CD4-positive, alpha-beta T cell treated with Interleukin-21 for 1 hour (primary cell): ENCODE measurements around the gene CMTM7.
A peak's percentile ranks its signal among the peaks of the same experiment; 100 is the strongest.

Source experiments
- DNase-seq: peaks from one replicate; pipeline ENCODE4 v3.0.0-alpha.2; 2020

The CMTM7 gene

DNA sequence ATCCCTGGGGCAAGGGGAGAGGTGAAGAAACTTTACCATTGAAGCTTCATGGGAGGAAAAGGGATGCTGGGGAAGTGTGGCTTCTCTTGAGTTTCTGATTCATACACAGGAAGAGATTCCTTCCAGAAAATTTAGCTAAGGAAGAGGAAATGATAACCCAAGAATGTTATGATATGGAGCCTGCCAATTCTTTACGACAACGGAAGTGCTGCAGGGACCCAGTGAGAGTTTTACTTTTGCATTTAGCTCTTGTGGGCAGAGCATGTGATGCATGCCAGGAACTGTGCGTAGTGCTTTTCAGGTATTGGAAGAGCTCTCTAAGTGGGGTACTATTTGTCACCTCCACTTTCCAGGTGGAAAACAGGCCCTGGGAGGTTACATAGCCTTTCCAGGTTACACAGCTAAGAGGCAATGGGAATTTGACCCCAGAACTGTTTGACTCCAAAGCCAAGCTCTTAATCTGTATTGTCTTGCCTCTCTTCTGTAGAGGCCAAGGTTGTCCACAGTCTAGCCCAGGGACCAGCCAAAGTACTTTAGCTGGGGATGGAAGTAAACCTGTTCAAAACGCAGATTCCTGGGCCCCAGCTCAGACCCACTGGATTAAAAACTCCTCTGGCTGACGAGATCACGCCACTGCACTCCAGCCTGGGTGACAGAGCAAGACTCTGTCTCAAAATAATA is 23.0 kb downstream of the CMTM7 start:
- peak; percentile 76 for DNase-seq

DNA sequence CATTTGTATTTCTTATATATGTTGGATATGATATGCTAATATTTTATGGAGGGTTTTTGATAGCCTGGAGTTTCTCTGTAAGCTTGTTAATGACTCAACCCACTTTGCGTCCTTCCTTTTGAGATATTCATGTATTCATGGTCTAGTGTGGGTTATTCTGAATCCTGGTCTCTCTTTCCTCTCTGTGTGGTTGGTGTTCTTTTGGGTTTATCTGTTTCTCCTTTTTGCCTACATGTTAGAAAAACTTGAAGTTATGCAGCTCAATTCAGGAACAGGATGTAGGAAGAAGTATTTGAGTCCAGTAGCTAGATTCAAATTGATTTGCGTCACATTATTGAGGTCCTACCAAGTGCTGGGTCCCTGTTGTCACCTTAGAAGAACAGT is 28.1 kb downstream of the CMTM7 start:
- DNase-seq, result no peak

GRCh38 chr3:32420126-32421038 is 28.7 kb downstream of the CMTM7 start:
- no peak for DNase-seq

GRCh38 chr3:32421185-32421584 is 29.5 kb downstream of the CMTM7 start:
- no peak for DNase-seq

- no peak for DNase-seq
These were observed 30.6 kb downstream of the CMTM7 start for GRCh38 chr3:32421991-32422859.

DNA sequence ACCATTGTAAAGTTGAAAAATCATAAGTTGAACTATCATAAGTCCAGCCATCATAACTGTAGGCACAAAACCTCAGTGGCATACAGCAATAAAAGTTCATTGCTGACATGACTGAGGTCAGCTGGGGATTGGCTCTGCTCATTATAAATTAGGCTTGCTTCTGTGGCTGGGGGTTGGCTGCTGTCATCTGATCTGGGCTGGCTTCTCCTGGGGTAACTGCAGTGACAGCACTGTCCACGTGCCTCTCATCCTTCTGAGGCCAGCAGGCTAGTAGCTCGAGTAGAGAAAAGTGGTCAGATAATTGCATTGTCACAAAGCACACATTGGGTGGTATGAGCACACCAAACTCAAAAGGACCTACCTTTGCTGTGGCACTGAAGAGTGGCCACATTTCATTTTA is 31.3 kb downstream of the CMTM7 start:
- no peak for DNase-seq

DNA sequence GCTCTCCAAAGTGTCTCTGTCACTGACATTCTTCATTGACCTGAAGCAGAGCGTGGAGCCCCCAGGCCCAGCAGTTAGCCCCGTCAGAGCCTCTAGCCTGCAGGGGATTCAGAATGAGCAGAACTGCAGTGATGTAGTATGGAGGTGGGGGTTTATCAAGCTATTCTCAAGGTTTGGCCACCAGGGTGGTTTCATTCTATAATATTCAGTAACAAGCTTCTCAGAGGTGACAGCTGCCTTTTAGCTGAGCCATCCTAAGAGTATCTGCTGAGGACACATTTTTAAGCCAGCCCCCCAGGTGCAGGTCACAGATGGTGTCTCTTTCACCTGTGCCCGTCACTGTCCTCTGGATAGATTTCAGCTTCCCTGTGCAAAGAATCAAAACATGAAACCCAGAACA is 31.9 kb downstream of the CMTM7 start:
- no peak for DNase-seq

- peak; percentile 55 for DNase-seq
These were observed 32.4 kb downstream of the CMTM7 start for GRCh38 chr3:32423956-32424557.

GRCh38 chr3:32424581-32425250 is 33.1 kb downstream of the CMTM7 start:
- DNase-seq, result no peak

DNA sequence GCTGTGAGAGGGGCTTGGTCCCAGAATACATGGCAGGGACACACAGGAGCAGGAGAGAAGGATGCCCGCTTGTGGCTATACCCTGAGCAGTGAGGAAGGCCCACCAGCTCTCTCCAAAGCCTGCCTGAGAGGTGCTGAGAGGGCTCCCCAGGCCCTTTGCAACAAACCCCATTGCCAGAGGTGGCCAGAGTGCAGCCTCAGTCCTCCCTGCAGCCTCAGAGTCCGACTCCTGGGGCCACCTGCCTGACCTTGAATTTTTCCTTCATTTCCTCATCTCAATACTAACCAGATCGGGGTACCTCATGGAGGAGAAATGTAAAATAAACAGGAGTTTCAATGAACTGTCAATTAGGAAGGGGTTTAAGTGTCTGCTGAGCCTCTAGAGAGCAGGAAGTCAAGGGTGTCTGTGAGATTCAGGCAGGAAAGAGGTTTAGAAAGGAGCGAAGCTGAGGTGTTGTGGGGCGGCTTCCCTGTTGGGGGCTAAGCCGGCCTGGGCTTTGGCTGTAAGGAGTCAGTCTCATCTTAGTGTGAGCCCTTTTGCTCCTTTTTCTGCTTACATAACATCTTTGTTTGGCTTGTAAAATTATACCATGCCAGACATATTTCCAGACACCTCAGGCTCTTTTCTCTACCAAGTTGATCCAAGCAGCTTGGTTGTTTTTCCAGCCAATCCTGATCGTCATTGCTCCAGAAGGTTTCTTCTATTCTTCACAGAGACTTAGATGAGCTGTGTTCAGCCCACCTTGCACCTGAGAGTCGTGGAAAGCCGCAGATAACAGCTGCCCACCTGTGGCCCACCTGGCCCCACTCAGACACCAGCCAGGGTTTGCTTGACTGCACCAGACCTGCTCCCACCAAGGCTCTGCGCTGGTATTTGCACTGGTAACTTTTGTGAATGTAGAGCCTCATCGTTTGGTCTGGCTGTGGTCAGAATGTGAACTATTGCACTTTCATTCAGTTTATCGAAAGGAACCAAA is 36.7 kb downstream of the CMTM7 start:
- DNase-seq, result peak; percentile 64

DNA sequence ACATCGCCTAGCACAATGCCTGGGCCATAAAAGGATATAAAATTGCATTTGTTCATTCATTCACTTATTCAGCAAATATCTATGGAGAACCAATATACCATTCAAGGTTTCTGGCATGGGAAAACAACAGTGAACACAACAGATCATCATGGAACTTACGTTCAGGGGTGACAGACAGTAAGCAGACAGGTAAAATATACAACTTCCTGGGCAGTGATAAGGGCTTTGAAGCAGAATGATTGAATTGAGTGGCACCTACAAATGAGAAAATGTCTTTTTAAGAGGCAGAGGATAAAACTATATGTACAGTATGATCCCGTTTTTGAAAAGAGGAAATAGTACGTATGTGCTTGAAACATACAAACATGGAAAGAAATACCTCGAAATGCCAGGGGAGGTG is 39.2 kb downstream of the CMTM7 start:
- DNase-seq, result no peak

DNA sequence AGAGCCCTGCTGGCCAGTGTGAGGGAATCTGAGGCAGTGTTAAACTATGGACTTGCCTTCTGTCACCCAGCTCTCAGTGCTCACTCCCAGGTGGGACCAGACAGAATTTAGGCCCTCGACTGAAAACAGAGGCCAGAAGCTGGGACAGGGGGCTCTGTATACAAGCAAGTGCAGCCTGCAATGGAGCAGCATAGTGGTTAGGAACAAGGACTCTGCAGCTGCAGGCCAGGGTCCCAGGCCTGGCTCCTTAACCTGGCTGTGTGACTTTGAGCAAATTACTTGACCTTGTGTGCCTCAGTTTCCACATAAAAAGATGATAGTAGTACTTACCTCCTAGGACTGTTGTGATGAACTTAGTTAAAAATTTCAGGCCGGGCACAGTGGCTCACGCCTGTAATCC is 39.8 kb downstream of the CMTM7 start:
- no peak for DNase-seq

DNA sequence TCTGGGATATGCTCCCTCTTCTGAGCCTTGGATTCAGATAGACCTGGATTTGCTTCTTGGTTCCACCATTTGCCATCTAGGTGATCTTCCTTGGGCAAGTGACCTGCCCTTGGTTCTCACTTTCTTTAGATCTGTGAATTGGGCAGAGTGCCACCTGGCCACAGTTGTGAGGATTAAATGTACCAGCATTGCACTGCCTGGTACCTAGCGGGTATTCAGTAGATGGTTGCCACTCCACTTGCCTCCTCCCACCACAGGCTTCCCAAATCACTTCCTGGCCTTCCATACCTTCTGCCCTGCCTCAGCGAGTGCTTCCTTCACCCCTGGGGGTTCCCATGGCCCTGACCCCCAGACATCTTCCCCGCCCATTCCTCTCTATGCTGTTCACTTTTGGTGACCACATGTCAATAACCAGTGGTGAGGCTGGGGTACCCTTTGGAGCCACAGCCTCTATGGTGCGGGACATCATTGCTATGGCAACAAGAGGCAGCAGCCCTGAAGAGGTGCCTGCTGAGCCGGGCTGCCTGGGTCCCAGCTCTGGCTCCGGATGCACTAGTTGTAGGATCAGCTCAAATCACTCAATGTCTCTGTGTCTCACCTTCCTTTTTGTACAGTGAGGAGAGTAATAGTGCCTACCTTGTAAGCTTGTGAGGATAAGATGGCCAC is 40.5 kb downstream of the CMTM7 start:
- DNase-seq, result peak; percentile 47

- peak; percentile 76 for DNase-seq
These were observed 41.3 kb downstream of the CMTM7 start for GRCh38 chr3:32432711-32433530.

- DNase-seq, result no peak
These were observed 42.6 kb downstream of the CMTM7 start for GRCh38 chr3:32434206-32434605.

DNA sequence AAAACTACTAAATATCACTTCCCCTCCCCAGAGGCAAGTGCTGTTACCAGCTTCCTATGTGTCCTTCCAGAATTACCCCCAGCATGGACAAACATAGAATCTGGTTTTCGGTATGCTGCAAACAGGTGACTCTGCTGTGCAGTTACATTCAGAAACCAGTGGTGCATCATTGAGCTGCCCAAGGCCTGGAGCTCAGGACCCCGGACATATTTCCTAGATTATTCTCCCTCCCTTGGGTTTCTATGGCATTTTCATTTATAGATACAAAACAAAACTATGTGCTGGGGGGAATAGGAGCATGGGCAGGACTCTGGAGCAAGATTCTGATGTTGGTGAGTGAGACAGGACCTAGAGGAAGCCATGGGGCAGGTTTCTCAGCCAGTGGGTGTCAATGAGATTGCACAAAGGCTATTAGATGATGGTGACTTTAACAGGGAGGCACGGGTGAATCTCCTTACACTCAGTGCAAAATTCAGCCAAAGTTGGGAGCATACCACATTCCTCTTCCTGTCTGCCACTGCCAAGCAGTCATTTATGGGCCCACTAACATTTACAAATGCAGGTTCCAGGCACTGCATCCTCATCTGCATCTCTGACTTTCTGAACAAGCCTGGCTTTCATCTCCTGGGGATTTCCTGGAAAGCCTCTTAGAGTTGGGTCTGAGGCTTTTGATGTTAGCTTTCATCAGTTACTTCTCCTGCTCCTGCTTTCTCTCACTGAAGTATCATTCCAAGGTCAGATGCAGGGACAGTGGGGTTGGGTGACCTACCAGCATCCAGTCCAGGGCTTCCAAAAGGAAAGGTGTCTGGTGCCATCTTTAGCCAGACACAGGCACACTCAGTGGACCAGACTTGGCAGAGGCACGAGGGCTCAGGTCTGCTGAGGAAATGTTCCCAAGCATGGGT is 44.5 kb downstream of the CMTM7 start:
- no peak for DNase-seq

GRCh38 chr3:32436816-32437189 is 45.1 kb downstream of the CMTM7 start:
- no peak for DNase-seq

DNA sequence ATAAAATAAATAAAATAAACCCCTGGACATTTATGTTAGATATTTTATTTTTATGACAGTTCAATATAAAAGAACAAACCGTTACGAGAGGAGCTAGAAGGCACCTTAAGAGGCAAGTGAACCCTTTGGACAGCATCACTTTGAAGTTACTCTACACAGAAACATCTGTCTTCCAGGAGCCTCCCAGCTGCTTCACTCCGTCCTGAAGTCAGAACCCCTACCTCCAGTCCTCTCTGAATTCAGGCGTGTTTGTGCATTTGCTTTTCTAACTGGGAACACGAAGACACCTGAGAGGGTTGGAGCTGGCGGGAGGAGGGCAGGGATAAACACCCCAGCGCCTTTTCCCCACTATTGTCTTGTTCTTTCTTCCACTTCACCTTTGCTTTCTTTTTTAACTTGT is 46.2 kb downstream of the CMTM7 start:
- DNase-seq, result no peak
